Keratinocyte (primary cell): ENCODE measurements around the gene ACP7. TPM values are rescaled to one million over a fixed set of nuclear protein-coding genes. Genes with fewer than 3 reads are reported as not detected.
"Not testable (repeated sequence)": the region's sequence is repeated elsewhere in the genome, so short reads cannot be mapped to it uniquely, and the experiment has no call there.

Source experiments
- DNase-seq: peaks from one replicate; pipeline ENCODE4 v3.0.0-alpha.2; 2011; ENCODE audit warnings: low read depth, missing footprints, low spot score
- FAIRE-seq: peaks from 2 replicates; lab custom pipeline; 2011; peaks lifted over from hg19 to GRCh38; lab: Jason Lieb, UNC
- H2AFZ ChIP-seq: 2 replicates; pipeline ENCODE4 v1.6.0; 2012; ENCODE audit warnings: low read length, control low read depth, inconsistent platforms; ENCODE audit not compliant: control insufficient read depth
- H3K27ac ChIP-seq: 2 replicates; pipeline ENCODE4 v1.5.1; 2011; ENCODE audit warnings: low read length; ENCODE audit not compliant: control insufficient read depth, insufficient read depth
- H3K27me3 ChIP-seq: 3 replicates; pipeline ENCODE4 v1.6.0; 2011; ENCODE audit warnings: low read length; ENCODE audit not compliant: control insufficient read depth, insufficient read depth; ENCODE audit errors: extremely low read depth
- H3K36me3 ChIP-seq, 2 experiments: 2 replicates in 1 of 2; 3 replicates in 1 of 2; pipeline ENCODE4 v1.5.1; 2011; ENCODE audit warnings: low read length in 2 of 2, mild to moderate bottlenecking in 1 of 2; ENCODE audit not compliant: control insufficient read depth in 2 of 2, insufficient read depth in 2 of 2; ENCODE audit errors: extremely low read depth in 1 of 2
- H3K4me1 ChIP-seq: 3 replicates; pipeline ENCODE4 v1.5.1; 2011; ENCODE audit warnings: low read length; ENCODE audit not compliant: control insufficient read depth, insufficient read depth; ENCODE audit errors: extremely low read depth
- H3K4me2 ChIP-seq: 3 replicates; pipeline ENCODE4 v1.6.0; 2011; ENCODE audit warnings: low read depth, low read length; ENCODE audit not compliant: control insufficient read depth, insufficient read depth; ENCODE audit errors: extremely low read depth
- H3K4me3 ChIP-seq, 3 experiments: fragments of 200-600 bp in 1 of 3; sonication (generic) in 1 of 3; 2 replicates in 2 of 3; 3 replicates in 1 of 3; pipeline ENCODE4 v1.5.1; 2011 to 2016; ENCODE audit warnings: low read length in 3 of 3, mild to moderate bottlenecking in 3 of 3, control low read depth in 2 of 3, inconsistent platforms in 1 of 3, low read depth in 1 of 3, mixed read lengths in 1 of 3, mixed run types in 1 of 3, moderate library complexity in 1 of 3; ENCODE audit not compliant: control insufficient read depth in 2 of 3, insufficient read depth in 2 of 3; ENCODE audit errors: extremely low read depth in 1 of 3
- H3K79me2 ChIP-seq: 2 replicates; pipeline ENCODE4 v1.6.0; 2012; ENCODE audit warnings: low read length; ENCODE audit not compliant: control insufficient read depth, insufficient read depth
- H3K9ac ChIP-seq: 3 replicates; pipeline ENCODE4 v1.6.0; 2011; ENCODE audit warnings: low read length; ENCODE audit not compliant: control insufficient read depth, insufficient read depth; ENCODE audit errors: extremely low read depth
- H3K9me1 ChIP-seq: 3 replicates; pipeline ENCODE4 v1.6.0; 2011; ENCODE audit warnings: low read length; ENCODE audit not compliant: control insufficient read depth, insufficient read depth; ENCODE audit errors: extremely low read depth
- H3K9me3 ChIP-seq: 2 replicates; pipeline ENCODE4 v1.5.1; 2012; ENCODE audit warnings: low read depth, low read length; ENCODE audit not compliant: control insufficient read depth
- H4K20me1 ChIP-seq: 3 replicates; pipeline ENCODE4 v1.6.0; 2011; ENCODE audit warnings: low read length; ENCODE audit not compliant: control insufficient read depth, insufficient read depth; ENCODE audit errors: extremely low read depth
- CTCF ChIP-seq, 3 experiments: IDR thresholded peaks in 1 of 3; conservative IDR thresholded peaks in 1 of 3; optimal IDR thresholded peaks in 1 of 3; 2 replicates in 2 of 3; 3 replicates in 1 of 3; pipeline versions ENCODE3 to v1.5.1; 2011; ENCODE audit warnings: low read length in 3 of 3, mild to moderate bottlenecking in 3 of 3, moderate library complexity in 2 of 3, control low read depth in 1 of 3, inconsistent platforms in 1 of 3; ENCODE audit not compliant: insufficient read depth in 2 of 3; ENCODE audit errors: extremely low read depth in 1 of 3
- EZH2 ChIP-seq: IDR thresholded peaks from one replicate; pipeline ENCODE4 v1.6.1; 2012; ENCODE audit warnings: inconsistent platforms, mild to moderate bottlenecking, low read length, moderate library complexity
- dilution Hi-C: fragments of 300-500 bp; cut with MboI; formaldehyde crosslinking; loops from one replicate; pipeline ENCODE4 v1.7.0; 2020; ENCODE audit warnings: low sequenced_read_pairs; ENCODE audit not compliant: extremely low pct_ligation_motif_present
- polyA plus RNA-seq, 5 experiments: library from polyadenylated mRNA; depleted of rRNA in 3 of 5; stranded (reverse) in 3 of 5; stranded (forward) in 1 of 5; unstranded in 1 of 5; fragments of >200 nt; gene quantifications; 1 replicate in 1 of 5; 2 replicates in 3 of 5; 3 replicates in 1 of 5; pipeline versions ENCODE4 v1.2.1 to v1.2.3, GENCODE V29; 2011 to 2012; ENCODE audit warnings: missing spikeins in 2 of 5, low read depth in 1 of 5, low replicate concordance in 1 of 5

The ACP7 gene
- polyA plus RNA-seq, 1 donor (not counting 4 experiments of a cell fraction or from before 2014, with no cell fraction given) = 0.09 TPM

GRCh38 chr19:39141929-39142328 is 57.8 kb downstream of the ACP7 start:
- Histone ChIP-seq H2AFZ (no peak overlapping the region), H3K27ac (no peak overlapping the region), H3K36me3 (no peaks in the 10 kb centered on the region), H3K9me1 (peaks cover 3% of the 10 kb centered on the region), H3K9ac (no peak overlapping the region), H3K4me2 (no peak overlapping the region), H3K79me2 (peaks cover 81% of the 10 kb centered on the region), H3K9me3 (no peaks in the 10 kb centered on the region), H3K4me3 (no peak overlapping the region), H3K4me1 (no peaks in the 10 kb centered on the region), H3K27me3 (no peaks in the 10 kb centered on the region), H4K20me1 (peaks cover 14% of the 10 kb centered on the region)
- TF ChIP-seq EZH2 = no peak
- DNase-seq (no peak), FAIRE-seq (no peak)
- dilution Hi-C loops = no loop called here

GRCh38 chr19:39142630-39143029 is 58.5 kb downstream of the ACP7 start:
- no peak overlapping the region for H2AFZ ChIP-seq
- TF ChIP-seq CTCF (optimal IDR thresholded peaks at IDR 0.05 in 1 of 3, IDR thresholded peaks at IDR 0.05 in 1 of 3, conservative IDR thresholded peaks at IDR 0.05 in 1 of 3; ENCODE audit: extremely low read depth in 1 of 3, insufficient read depth in 2 of 3, low read length in 3 of 3) (no peak), EZH2 (no peak)
- H3K9ac ChIP-seq = no peak overlapping the region
- no peak overlapping the region for H3K4me2 ChIP-seq
- H3K27me3 ChIP-seq = no peaks in the 10 kb centered on the region
- H3K9me1 ChIP-seq = peaks cover 3% of the 10 kb centered on the region
- dilution Hi-C loops = no loop called here
- FAIRE-seq = no peak
- H3K79me2 ChIP-seq = peaks cover 81% of the 10 kb centered on the region
- H4K20me1 ChIP-seq = peaks cover 14% of the 10 kb centered on the region
- no peaks in the 10 kb centered on the region for H3K36me3 ChIP-seq
- H3K4me1 ChIP-seq = no peaks in the 10 kb centered on the region
- no peak overlapping the region for H3K27ac ChIP-seq
- H3K9me3 ChIP-seq = no peaks in the 10 kb centered on the region
- no peak for DNase-seq
- H3K4me3 ChIP-seq = no peak overlapping the region

GRCh38 chr19:39143757-39144289 is 59.7 kb downstream of the ACP7 start:
- H3K4me3 ChIP-seq, H3K27ac ChIP-seq, H2AFZ ChIP-seq, FAIRE-seq, H3K36me3 ChIP-seq, dilution Hi-C loops, H3K9me3 ChIP-seq, H3K9me1 ChIP-seq, H3K4me2 ChIP-seq, H3K27me3 ChIP-seq, H3K9ac ChIP-seq, H3K4me1 ChIP-seq, DNase-seq: not testable (repeated sequence)
- Histone ChIP-seq H3K79me2 (peaks cover 75% of the 10 kb centered on the region), H4K20me1 (peaks cover 12% of the 10 kb centered on the region)
